Glutamatergic neuron (in vitro differentiated cells): Measurements from ENCODE around the gene PTGR1. TPM values are rescaled to one million over a fixed set of nuclear protein-coding genes. Genes with fewer than 3 reads are reported as not detected.
"Not testable (repeated sequence)": the region's sequence is repeated elsewhere in the genome, so short reads cannot be mapped to it uniquely, and the experiment has no call there.

Experiments
- DNase-seq: peaks from one replicate; pipeline ENCODE4 v3.0.0; 2022
- H3K27ac Mint-ChIP-seq: one replicate; pipeline ENCODE4 v1.8.0; 2020; ENCODE audit warnings: mild to moderate bottlenecking, mixed read lengths, inconsistent platforms; ENCODE audit not compliant: unreplicated experiment
- H3K27me3 Mint-ChIP-seq: one replicate; pipeline ENCODE4 v1.8.0; 2020; ENCODE audit warnings: mild to moderate bottlenecking, moderate library complexity, mixed read lengths, inconsistent platforms; ENCODE audit not compliant: unreplicated experiment
- H3K36me3 Mint-ChIP-seq: one replicate; pipeline ENCODE4 v1.8.0; 2020; ENCODE audit warnings: mild to moderate bottlenecking, mixed read lengths, inconsistent platforms; ENCODE audit not compliant: unreplicated experiment
- H3K4me1 Mint-ChIP-seq: one replicate; pipeline ENCODE4 v1.8.0; 2020; ENCODE audit warnings: mild to moderate bottlenecking, low read depth, mixed read lengths, inconsistent platforms; ENCODE audit not compliant: unreplicated experiment
- H3K4me3 Mint-ChIP-seq: one replicate; pipeline ENCODE4 v1.8.0; 2020; ENCODE audit warnings: mild to moderate bottlenecking, mixed read lengths, inconsistent platforms; ENCODE audit not compliant: unreplicated experiment
- H3K9me3 Mint-ChIP-seq: one replicate; pipeline ENCODE4 v1.8.0; 2020; ENCODE audit warnings: mild to moderate bottlenecking, moderate library complexity, mixed read lengths, inconsistent platforms; ENCODE audit not compliant: unreplicated experiment
- total RNA-seq: library from RNA; stranded (reverse); fragmentation: NEBNext Ultra II Directional; extraction: Animal tissue kit (Norgen Biotek cat#: 25700); gene quantifications from one replicate; pipeline ENCODE4 v1.2.1, GENCODE V29; 2021; ENCODE audit not compliant: unreplicated experiment
- TF ChIP-seq, protein P1 (sequence below): fragments of 200-600 bp; sonication (generic); IDR thresholded peaks from one replicate; pipeline ENCODE4 v1.5.0; 2021; ENCODE audit not compliant: partially characterized antibody, unreplicated experiment

PTGR1 gene
- total RNA-seq, 1 donor from 2014 or later = 23.4 TPM

DNA sequence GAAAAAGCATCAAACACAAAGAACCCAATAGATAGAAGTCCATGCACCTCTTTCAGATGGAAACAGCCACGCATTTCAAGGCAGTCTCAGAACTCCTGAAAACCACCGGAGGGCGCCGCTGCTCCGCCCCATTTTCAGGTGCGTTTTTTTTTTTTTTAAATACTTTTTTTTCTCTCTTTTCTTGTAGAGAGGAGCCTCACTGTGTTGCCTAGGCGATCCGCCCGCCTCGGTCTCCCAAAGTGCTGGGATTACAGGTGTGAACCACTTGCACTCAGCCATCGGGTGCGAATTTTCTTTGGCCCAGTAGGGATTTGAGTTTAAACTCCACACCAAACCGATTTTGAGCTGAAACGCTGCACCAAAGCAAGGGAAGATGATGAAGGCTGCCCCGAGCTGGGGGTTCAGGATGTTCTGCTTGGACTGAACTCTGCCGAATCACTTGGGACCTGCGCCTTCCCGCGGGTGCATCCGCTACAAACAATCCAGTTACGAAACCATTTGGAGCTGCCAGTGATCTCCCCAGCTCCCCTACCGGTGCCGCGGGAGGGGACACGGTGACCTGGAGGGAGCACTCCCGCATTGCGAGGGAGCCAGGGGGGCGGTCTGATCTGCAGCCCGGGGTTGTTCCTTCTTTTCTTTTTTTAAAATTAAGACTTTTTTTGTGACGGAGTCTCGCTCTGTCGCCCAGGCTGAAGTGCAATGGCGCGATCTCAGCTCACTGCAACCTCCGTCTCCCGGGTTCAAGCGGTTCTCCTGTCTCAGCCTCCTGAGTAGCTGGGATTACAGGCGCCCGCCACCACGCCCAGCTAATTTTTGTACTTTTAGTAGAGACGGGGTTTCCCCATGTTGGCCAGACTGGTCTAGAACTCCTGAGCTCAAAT lies 1.4 kb downstream of the PTGR1 start:
- peak; percentile 49 for DNase-seq
- Mint-ChIP-seq H3K9me3 (peaks cover 6% of the 10 kb centered on the region), H3K4me3 (peak overlapping the region; percentile 99), H3K36me3 (no peaks in the 10 kb centered on the region), H3K27ac (no peak overlapping the region), H3K27me3 (peaks cover 2% of the 10 kb centered on the region), H3K4me1 (peaks cover 2% of the 10 kb centered on the region)
- TF ChIP-seq, protein P1, sequence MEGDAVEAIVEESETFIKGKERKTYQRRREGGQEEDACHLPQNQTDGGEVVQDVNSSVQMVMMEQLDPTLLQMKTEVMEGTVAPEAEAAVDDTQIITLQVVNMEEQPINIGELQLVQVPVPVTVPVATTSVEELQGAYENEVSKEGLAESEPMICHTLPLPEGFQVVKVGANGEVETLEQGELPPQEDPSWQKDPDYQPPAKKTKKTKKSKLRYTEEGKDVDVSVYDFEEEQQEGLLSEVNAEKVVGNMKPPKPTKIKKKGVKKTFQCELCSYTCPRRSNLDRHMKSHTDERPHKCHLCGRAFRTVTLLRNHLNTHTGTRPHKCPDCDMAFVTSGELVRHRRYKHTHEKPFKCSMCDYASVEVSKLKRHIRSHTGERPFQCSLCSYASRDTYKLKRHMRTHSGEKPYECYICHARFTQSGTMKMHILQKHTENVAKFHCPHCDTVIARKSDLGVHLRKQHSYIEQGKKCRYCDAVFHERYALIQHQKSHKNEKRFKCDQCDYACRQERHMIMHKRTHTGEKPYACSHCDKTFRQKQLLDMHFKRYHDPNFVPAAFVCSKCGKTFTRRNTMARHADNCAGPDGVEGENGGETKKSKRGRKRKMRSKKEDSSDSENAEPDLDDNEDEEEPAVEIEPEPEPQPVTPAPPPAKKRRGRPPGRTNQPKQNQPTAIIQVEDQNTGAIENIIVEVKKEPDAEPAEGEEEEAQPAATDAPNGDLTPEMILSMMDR = peak; percentile 50

DNA sequence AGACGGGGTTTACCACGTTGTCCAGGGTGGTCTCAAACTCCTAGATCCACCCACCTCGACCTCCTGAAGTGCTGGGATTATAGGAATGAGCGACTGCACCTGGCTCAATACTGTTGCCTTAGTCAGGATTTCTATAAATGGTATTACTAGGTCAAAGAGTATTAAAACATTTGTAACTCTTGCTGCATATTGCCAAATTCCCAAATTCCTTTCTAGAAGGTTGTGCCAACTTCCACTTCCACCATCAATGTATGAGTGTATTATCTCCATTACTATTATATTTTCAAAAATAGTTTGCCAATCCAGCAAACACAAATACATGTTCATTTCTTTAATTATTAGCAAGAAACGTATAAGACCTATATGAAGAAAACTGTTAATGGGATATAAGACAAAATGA lies 10.6 kb downstream of the PTGR1 start:
- TF ChIP-seq, protein P1 = no peak
- no peak overlapping the region for H3K4me3 Mint-ChIP-seq
- H3K36me3 Mint-ChIP-seq = no peaks in the 10 kb centered on the region
- no peaks in the 10 kb centered on the region for H3K4me1 Mint-ChIP-seq
- no peaks in the 10 kb centered on the region for H3K27me3 Mint-ChIP-seq
- H3K27ac Mint-ChIP-seq = no peak overlapping the region
- H3K9me3 Mint-ChIP-seq = no peaks in the 10 kb centered on the region
- DNase-seq = no peak

DNA sequence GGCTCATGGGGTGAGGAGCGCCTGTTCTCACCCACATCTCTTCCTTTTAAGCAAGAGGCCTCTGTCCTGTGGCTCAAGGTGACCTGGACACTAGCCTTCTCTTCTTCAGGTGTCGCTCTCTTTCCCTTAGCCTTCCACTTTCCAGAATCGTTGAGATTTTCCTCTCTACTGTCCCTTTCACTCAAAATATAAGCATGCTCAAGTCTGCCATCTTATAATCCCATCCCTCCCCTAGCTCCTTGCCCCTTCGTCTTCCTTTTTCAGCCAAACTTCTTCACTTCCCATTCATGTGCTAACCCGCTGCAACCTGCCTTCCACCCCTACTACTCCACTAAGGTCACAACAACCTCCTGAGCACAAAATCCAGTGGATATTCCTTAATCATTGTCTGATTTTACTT lies 13.1 kb downstream of the PTGR1 start:
- no peaks in the 10 kb centered on the region for H3K36me3 Mint-ChIP-seq
- H3K27me3 Mint-ChIP-seq = no peaks in the 10 kb centered on the region
- H3K27ac Mint-ChIP-seq = no peak overlapping the region
- no peak for DNase-seq
- H3K4me3 Mint-ChIP-seq = no peak overlapping the region
- H3K4me1 Mint-ChIP-seq = no peaks in the 10 kb centered on the region
- H3K9me3 Mint-ChIP-seq = no peaks in the 10 kb centered on the region
- TF ChIP-seq, protein P1 = no peak

DNA sequence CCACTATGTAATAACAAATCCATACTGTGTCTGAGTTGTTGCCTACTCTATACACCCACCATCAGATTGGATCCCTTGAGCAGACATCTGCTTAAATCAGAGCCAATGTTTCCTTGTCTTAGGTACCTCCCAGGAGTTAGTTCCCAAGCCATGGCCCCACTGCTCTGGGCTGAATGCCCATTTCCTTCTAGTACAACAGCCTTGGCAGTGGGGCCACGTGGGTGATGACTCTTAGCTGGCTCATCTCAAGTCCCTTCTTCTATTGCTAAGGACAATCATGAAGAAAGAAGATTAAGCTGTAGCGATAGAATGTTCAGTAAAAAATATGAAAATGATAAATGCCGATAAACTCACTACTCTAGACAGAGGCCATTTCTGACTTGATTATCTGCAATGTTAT lies 16.6 kb downstream of the PTGR1 start:
- TF ChIP-seq, protein P1 = no peak
- peaks cover 2% of the 10 kb centered on the region for H3K9me3 Mint-ChIP-seq
- no peaks in the 10 kb centered on the region for H3K27me3 Mint-ChIP-seq
- no peak overlapping the region for H3K4me3 Mint-ChIP-seq
- no peaks in the 10 kb centered on the region for H3K4me1 Mint-ChIP-seq
- H3K27ac Mint-ChIP-seq = no peak overlapping the region
- no peak for DNase-seq
- no peaks in the 10 kb centered on the region for H3K36me3 Mint-ChIP-seq

DNA sequence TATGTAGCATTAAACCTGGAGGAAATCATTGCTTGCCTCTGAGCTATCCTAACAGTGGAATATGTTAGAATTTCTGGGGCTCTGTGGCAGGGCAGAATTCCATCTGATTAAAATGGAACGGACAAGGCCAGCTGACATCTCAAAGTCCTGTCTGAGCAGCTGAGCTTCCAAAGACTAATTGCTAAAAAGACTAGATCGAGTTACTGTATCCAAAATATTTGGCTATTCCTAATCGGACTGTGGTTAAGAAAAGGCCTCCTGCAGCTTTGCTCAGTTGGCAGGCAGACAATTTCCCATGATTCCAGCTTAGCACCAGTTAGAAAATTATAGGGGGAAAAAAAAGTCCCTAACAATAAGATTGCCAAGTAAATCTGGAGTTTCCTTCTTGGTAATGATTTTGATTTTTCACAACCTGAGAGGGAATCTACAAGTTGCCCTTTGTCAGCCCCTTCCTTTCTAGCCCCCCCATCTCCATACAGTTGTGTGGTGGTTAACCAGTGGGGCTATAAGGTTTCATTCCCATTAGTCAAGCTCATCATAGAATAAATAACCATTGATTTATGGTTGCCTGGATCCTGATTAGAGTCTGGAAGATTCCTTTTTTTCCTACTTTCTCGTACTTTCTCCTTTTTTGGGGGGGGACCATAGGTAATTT lies 26.4 kb downstream of the PTGR1 start:
- Mint-ChIP-seq H3K9me3 (peaks cover 1% of the 10 kb centered on the region), H3K36me3 (peaks cover 26% of the 10 kb centered on the region), H3K27ac (no peak overlapping the region), H3K27me3 (no peaks in the 10 kb centered on the region), H3K4me3 (no peak overlapping the region), H3K4me1 (no peaks in the 10 kb centered on the region)
- TF ChIP-seq, protein P1 = no peak
- no peak for DNase-seq

DNA sequence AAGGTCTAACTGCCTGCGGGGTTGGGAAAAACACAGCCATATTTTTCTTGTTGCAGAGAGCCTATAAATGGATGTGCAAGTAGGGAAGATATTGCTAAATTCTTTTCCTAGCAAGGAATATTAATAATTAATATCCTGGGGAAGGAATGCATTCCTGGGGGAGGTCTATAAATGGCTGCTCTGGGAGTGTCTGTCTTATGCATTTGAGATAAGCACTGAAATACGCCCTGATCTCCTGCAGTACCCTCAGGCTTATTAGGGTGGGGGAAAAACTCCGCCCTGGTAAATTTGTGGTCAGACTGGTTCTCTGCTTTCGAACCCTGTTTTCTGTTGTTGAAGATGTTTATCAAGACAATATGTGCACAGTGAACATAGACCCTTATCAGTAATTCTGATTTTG lies 31.3 kb downstream of the PTGR1 start:
- H3K9me3 Mint-ChIP-seq, H3K4me3 Mint-ChIP-seq, H3K27me3 Mint-ChIP-seq, H3K4me1 Mint-ChIP-seq, DNase-seq, H3K27ac Mint-ChIP-seq: not testable (repeated sequence)
- H3K36me3 Mint-ChIP-seq = peaks cover 43% of the 10 kb centered on the region
